GM23338 (cell line): ENCODE data around the gene EIF4G3. TPM values are rescaled to one million over a fixed set of nuclear protein-coding genes. Genes with fewer than 3 reads are reported as not detected.

Experiments used
- ATAC-seq: fragments of 200-7000 bp; cut with Tn5 transposase; 3 replicates; pipeline ENCODE4 v1.9.1; 2020
- DNase-seq: peaks from one replicate; pipeline ENCODE4 v3.0.0-alpha.2; 2015; ENCODE audit warnings: low spot score
- H2AFZ ChIP-seq: fragments of 200-600 bp; sonication (generic); 2 replicates; pipeline ENCODE4 v1.8.0; 2016; ENCODE audit warnings: antibody characterized with exemption, mild to moderate bottlenecking, moderate library complexity
- H3F3A ChIP-seq: fragments of 200-600 bp; sonication (generic); replicated peaks from 2 replicates; pipeline ENCODE4 v1.8.0; 2017; ENCODE audit warnings: antibody characterized with exemption, mixed run types, low read depth
- H3K27ac ChIP-seq: fragments of 200-600 bp; sonication (generic); 2 replicates; pipeline ENCODE4 v1.6.1; 2016; ENCODE audit warnings: low read depth
- H3K27me3 ChIP-seq: fragments of 200-600 bp; sonication (generic); 2 replicates; pipeline ENCODE4 v1.8.0; 2016; ENCODE audit warnings: mild to moderate bottlenecking, mixed run types, moderate library complexity; ENCODE audit not compliant: insufficient read depth
- H3K36me3 ChIP-seq: fragments of 200-600 bp; sonication (generic); 2 replicates; pipeline ENCODE4 v1.8.0; 2016; ENCODE audit warnings: mild to moderate bottlenecking; ENCODE audit not compliant: insufficient read depth
- H3K4me1 ChIP-seq: fragments of 200-600 bp; sonication (generic); 2 replicates; pipeline ENCODE4 v1.8.0; 2016; ENCODE audit warnings: mild to moderate bottlenecking, moderate library complexity; ENCODE audit not compliant: insufficient read depth
- H3K4me2 ChIP-seq: fragments of 200-600 bp; sonication (generic); 2 replicates; pipeline ENCODE4 v1.7.1; 2017; ENCODE audit warnings: mixed run types
- H3K4me3 ChIP-seq: fragments of 200-600 bp; sonication (generic); 2 replicates; pipeline ENCODE4 v1.6.1; 2016; ENCODE audit warnings: mixed run types
- H3K79me2 ChIP-seq: fragments of 200-600 bp; sonication (generic); replicated peaks from 2 replicates; pipeline ENCODE4 v1.8.0; 2017; ENCODE audit warnings: mild to moderate bottlenecking; ENCODE audit not compliant: insufficient read depth
- H3K9me2 ChIP-seq: fragments of 200-600 bp; sonication (generic); 2 replicates; pipeline ENCODE4 v1.8.0; 2017; ENCODE audit not compliant: insufficient read depth
- H4K20me1 ChIP-seq: fragments of 200-600 bp; sonication (generic); replicated peaks from 2 replicates; pipeline ENCODE4 v1.8.0; 2017; ENCODE audit warnings: mild to moderate bottlenecking; ENCODE audit not compliant: insufficient read depth
- H3K27ac Mint-ChIP-seq: 2 replicates; pipeline ENCODE4 v1.8.0; 2020; ENCODE audit warnings: inconsistent platforms, mild to moderate bottlenecking, moderate library complexity, mixed read lengths
- H3K27me3 Mint-ChIP-seq: 3 replicates; pipeline ENCODE4 v1.8.0; 2022; ENCODE audit warnings: low read depth, mild to moderate bottlenecking, moderate library complexity, mixed read lengths, inconsistent platforms; ENCODE audit not compliant: insufficient read depth, poor library complexity
- H3K36me3 Mint-ChIP-seq: 3 replicates; pipeline ENCODE4 v1.8.0; 2021; ENCODE audit warnings: low read depth, mild to moderate bottlenecking, inconsistent platforms, moderate library complexity, mixed read lengths
- H3K4me1 Mint-ChIP-seq: 3 replicates; pipeline ENCODE4 v1.8.0; 2020; ENCODE audit warnings: mild to moderate bottlenecking, inconsistent platforms, mixed read lengths
- H3K4me3 Mint-ChIP-seq: 3 replicates; pipeline ENCODE4 v1.8.0; 2021; ENCODE audit warnings: moderate library complexity, mild to moderate bottlenecking, inconsistent platforms, mixed read lengths
- H3K9me3 Mint-ChIP-seq: 3 replicates; pipeline ENCODE4 v1.8.0; 2020; ENCODE audit warnings: moderate library complexity, mild to moderate bottlenecking, inconsistent platforms, mixed read lengths
- CTCF ChIP-seq, 2 experiments: fragments of 200-600 bp in 1 of 2; sonication (generic) in 1 of 2; conservative IDR thresholded peaks; 2 replicates each; pipeline versions ENCODE4 v1.5.1 to v1.6.1; 2016 to 2017; ENCODE audit warnings: antibody characterized with exemption in 2 of 2, low read depth in 2 of 2, mild to moderate bottlenecking in 2 of 2, moderate library complexity in 1 of 2
- ETS1 ChIP-seq: IDR thresholded peaks from 2 replicates; pipeline ENCODE4 v1.6.1; 2016; ENCODE audit warnings: antibody characterized with exemption
- EZH2phosphoT487 ChIP-seq: fragments of 200-600 bp; sonication (generic); IDR thresholded peaks from one replicate; pipeline ENCODE4 v1.8.1; 2018; ENCODE audit warnings: antibody characterized with exemption; ENCODE audit not compliant: unreplicated experiment
- JUNB ChIP-seq: IDR thresholded peaks from one replicate; pipeline ENCODE4 v1.6.1; 2016; ENCODE audit warnings: antibody characterized with exemption; ENCODE audit not compliant: unreplicated experiment
- NANOG ChIP-seq: IDR thresholded peaks from 2 replicates; pipeline ENCODE4 v1.6.1; 2016; ENCODE audit warnings: antibody characterized with exemption, borderline replicate concordance
- POLR2AphosphoS5 ChIP-seq: IDR thresholded peaks from 2 replicates; pipeline ENCODE4 v1.6.1; 2016; ENCODE audit warnings: antibody characterized with exemption, low read depth
- REST ChIP-seq: IDR thresholded peaks from one replicate; pipeline ENCODE4 v1.6.1; 2018; ENCODE audit warnings: antibody characterized with exemption; ENCODE audit not compliant: unreplicated experiment
- STAT1 ChIP-seq: IDR thresholded peaks from one replicate; pipeline ENCODE4 v1.6.1; 2016; ENCODE audit warnings: antibody characterized with exemption; ENCODE audit not compliant: unreplicated experiment
- ZNF114 ChIP-seq: fragments of 250-450 bp; sonication (Bioruptor Pico); IDR thresholded peaks from 2 replicates; pipeline ENCODE4 v1.5.0; 2020; ENCODE audit warnings: mild to moderate bottlenecking, moderate library complexity
- ZNF331 ChIP-seq: fragments of 250-450 bp; sonication (Bioruptor Pico); IDR thresholded peaks from 2 replicates; pipeline ENCODE4 v1.5.0; 2020; ENCODE audit warnings: low read depth, mild to moderate bottlenecking, moderate library complexity
- polyA plus RNA-seq: library from polyadenylated mRNA; unstranded; fragments of >200 nt; fragmentation: Nextera tagmentation; extraction: Ambion mirVana; gene quantifications from 2 replicates; pipeline ENCODE4 v1.2.1, GENCODE V29; 2016
- total RNA-seq: library from RNA; depleted of rRNA; stranded (reverse); fragments of >200 nt; shearing (Covaris generic); gene quantifications from 2 replicates; pipeline ENCODE4 v1.2.3, GENCODE V29; 2014

EIF4G3 gene
- total and polyA plus RNA-seq, 2 experiments from 2014 or later: 37.9 to 68.1 TPM

- TF ChIP-seq CTCF (conservative IDR thresholded peaks at IDR 0.05; ENCODE audit: low read depth in 2 of 2) (no peak), JUNB (no peak), ETS1 (no peak), REST (no peak), ZNF114 (CRISPR knock-in tag) (no peak), EZH2phosphoT487 (no peak), NANOG (no peak)
Measured at GRCh38 chr1:20814534-20814871, 362.2 kb downstream of the EIF4G3 start (continued).

GRCh38 chr1:20811916-20812315, 364.8 kb downstream of the EIF4G3 start:
- Histone ChIP-seq H3K79me2 (no peaks in the 10 kb centered on the region), H3K27me3 (no peaks in the 10 kb centered on the region), H3K4me2 (no peak overlapping the region), H2AFZ (no peak overlapping the region), H3K4me3 (no peak overlapping the region), H3K4me1 (no peaks in the 10 kb centered on the region), H3K36me3 (peaks cover 15% of the 10 kb centered on the region), H3F3A (no peaks in the 10 kb centered on the region), H4K20me1 (no peaks in the 10 kb centered on the region), H3K9me2 (no peaks in the 10 kb centered on the region), H3K27ac (no peak overlapping the region)
- TF ChIP-seq ETS1: no peak
- TF ChIP-seq NANOG: no peak
- TF ChIP-seq POLR2AphosphoS5: no peak
- no peak for TF ChIP-seq ZNF114 (CRISPR knock-in tag)
- TF ChIP-seq STAT1: no peak
- TF ChIP-seq CTCF (conservative IDR thresholded peaks at IDR 0.05; ENCODE audit: low read depth in 2 of 2): no peak
- no peak for TF ChIP-seq ZNF331
- no peak for TF ChIP-seq REST
- no peak for TF ChIP-seq EZH2phosphoT487
- TF ChIP-seq JUNB: no peak
- no peak for ATAC-seq
- Mint-ChIP-seq H3K27ac (no peak overlapping the region), H3K36me3 (peaks cover 25% of the 10 kb centered on the region), H3K4me1 (no peaks in the 10 kb centered on the region), H3K27me3 (no peaks in the 10 kb centered on the region), H3K9me3 (peaks cover 5% of the 10 kb centered on the region; the same call in 2 of the 3 replicates), H3K4me3 (no peak overlapping the region)
- no peak for DNase-seq
